ENCODE data around the gene NCOA4.

- no peak for TF ChIP-seq POLR2A (IDR thresholded peaks at IDR 0.05)
- TF ChIP-seq, protein P1, sequence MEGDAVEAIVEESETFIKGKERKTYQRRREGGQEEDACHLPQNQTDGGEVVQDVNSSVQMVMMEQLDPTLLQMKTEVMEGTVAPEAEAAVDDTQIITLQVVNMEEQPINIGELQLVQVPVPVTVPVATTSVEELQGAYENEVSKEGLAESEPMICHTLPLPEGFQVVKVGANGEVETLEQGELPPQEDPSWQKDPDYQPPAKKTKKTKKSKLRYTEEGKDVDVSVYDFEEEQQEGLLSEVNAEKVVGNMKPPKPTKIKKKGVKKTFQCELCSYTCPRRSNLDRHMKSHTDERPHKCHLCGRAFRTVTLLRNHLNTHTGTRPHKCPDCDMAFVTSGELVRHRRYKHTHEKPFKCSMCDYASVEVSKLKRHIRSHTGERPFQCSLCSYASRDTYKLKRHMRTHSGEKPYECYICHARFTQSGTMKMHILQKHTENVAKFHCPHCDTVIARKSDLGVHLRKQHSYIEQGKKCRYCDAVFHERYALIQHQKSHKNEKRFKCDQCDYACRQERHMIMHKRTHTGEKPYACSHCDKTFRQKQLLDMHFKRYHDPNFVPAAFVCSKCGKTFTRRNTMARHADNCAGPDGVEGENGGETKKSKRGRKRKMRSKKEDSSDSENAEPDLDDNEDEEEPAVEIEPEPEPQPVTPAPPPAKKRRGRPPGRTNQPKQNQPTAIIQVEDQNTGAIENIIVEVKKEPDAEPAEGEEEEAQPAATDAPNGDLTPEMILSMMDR (IDR thresholded peaks at IDR 0.05), result no peak
Observed at GRCh38 chr10:46014206-46014605, 16.2 kb downstream of the NCOA4 start.
